H1 (cell line): ENCODE results near the gene POLR3E. TPM values are rescaled to one million over a fixed set of nuclear protein-coding genes. Genes with fewer than 3 reads are reported as not detected.

ENCODE experiments used
- ASH2L ChIP-seq: fragments of 200-600, 300-600 bp; sonication (generic); IDR thresholded peaks from one replicate; pipeline ENCODE4 v1.7.1; 2017; ENCODE audit warnings: low read length
- GTF2F1 ChIP-seq: IDR thresholded peaks from 2 replicates; pipeline ENCODE4 v1.6.1; 2012; ENCODE audit warnings: low read depth, low read length, improper control_type of control experiment, borderline replicate concordance
- RBBP5 ChIP-seq: IDR thresholded peaks from 2 replicates; pipeline ENCODE4 v1.7.1; 2012; ENCODE audit warnings: low read depth, mild to moderate bottlenecking, inconsistent platforms, low read length, moderate library complexity, borderline replicate concordance
- SIN3A ChIP-seq, 2 experiments: IDR thresholded peaks in 1 of 2; conservative IDR thresholded peaks in 1 of 2; 2 replicates each; pipeline ENCODE4 v1.6.1; 2011 to 2012; ENCODE audit warnings: low read length in 2 of 2, improper control_type of control experiment in 1 of 2, low read depth in 1 of 2, mild to moderate bottlenecking in 1 of 2
- SP2 ChIP-seq: IDR thresholded peaks from 2 replicates; pipeline ENCODE4 v1.6.1; 2012; ENCODE audit warnings: mild to moderate bottlenecking, low read length, inconsistent platforms
- polyA plus RNA-seq, 7 experiments: library from polyadenylated mRNA; depleted of rRNA in 3 of 7; stranded (reverse) in 5 of 7; unstranded in 2 of 7; fragments of >200 nt in 5 of 7; fragments of 200-250 nt in 2 of 7; gene quantifications; 1 replicate in 5 of 7; 2 replicates in 1 of 7; 4 replicates in 1 of 7; pipeline versions ENCODE4 v1.2.1 to v1.2.3, GENCODE V29; 2011 to 2013; ENCODE audit warnings: missing spikeins in 2 of 7, mixed read lengths in 2 of 7
- total RNA-seq: library from RNA; stranded (reverse); fragmentation: NEBNext Ultra II Directional; extraction: Animal tissue kit (Norgen Biotek cat#: 25700); gene quantifications from 2 replicates; pipeline ENCODE4 v1.2.1, GENCODE V29; 2021

POLR3E gene
- total and polyA plus RNA-seq, 2 of the 8 experiments (the other 6 are each of a cell fraction or from before 2014, with no cell fraction given), result 96.5 to 125 TPM

DNA sequence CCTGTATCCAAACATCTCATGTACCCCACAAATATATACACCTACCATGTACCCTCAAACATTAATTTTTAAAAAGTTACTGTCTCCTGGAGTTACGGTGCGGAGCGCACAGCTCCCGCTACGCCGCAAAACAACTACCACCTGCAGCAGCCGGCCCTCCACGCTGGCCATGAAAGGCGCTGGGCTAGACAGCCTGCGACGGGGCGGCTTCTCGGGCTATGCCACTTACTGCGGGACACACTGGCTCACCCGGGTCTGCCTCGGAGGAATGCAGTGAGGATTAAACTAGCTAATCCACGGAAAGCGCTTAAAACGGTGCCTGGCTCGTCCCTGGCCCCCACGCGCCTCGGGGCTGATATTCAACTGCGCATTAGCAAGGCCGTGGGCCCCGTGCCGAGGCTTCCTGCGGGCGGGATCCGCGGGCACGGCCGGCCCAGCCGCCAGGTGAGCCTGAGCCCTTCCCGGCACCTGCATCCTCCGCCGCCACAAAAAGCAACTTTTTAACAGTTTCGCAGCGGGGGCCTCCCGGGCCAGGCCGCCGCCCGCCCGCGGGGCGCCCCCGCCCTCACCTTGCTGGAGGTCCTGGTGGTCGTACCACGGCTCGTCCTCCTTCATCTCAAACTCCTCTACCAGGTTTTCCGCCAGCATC is 76.6 kb downstream of the POLR3E start (continued):
- TF ChIP-seq SIN3A (conservative IDR thresholded peaks at IDR 0.05 in 1 of 2, IDR thresholded peaks at IDR 0.05 in 1 of 2; ENCODE audit: low read depth in 1 of 2, low read length in 2 of 2), result peak in 1 of 2 experiments; percentile 48; a peak in 1 of 4 replicates
- peak; percentile 79 for TF ChIP-seq ASH2L
- peak; percentile 59; the same call in 1 of the 2 replicates for TF ChIP-seq RBBP5
- TF ChIP-seq GTF2F1, result no peak
- no peak for TF ChIP-seq SP2
